H1 (cell line): ENCODE measurements around the gene IGBP1. TPM values are rescaled to one million over a fixed set of nuclear protein-coding genes. Genes with fewer than 3 reads are reported as not detected.

ENCODE experiments used
- CTCF ChIA-PET: fragments of 300-600 bp; sonication (Branson Sonifier 250); formaldehyde crosslinking; loops from one replicate; lab custom pipeline; 2021; ENCODE audit not compliant: partially characterized antibody; lab: Charles Lee
- POLR2A ChIA-PET: fragments of 300-600 bp; sonication (Branson Sonifier 250); formaldehyde crosslinking; loops from one replicate; lab custom pipeline; 2021; ENCODE audit warnings: inconsistent platforms; ENCODE audit not compliant: partially characterized antibody; lab: Charles Lee
- DNase-seq, 2 experiments: peaks; one replicate each; pipeline versions ENCODE4 v3.0.0 to v3.0.0-alpha.2; 2010 to 2022; ENCODE audit warnings: low spot score in 2 of 2, low read depth in 1 of 2, mixed read lengths in 1 of 2
- FAIRE-seq: peaks from 2 replicates; lab custom pipeline; 2011; peaks lifted over from hg19 to GRCh38; lab: Jason Lieb, UNC
- H2AFZ ChIP-seq: 2 replicates; pipeline ENCODE4 v1.8.1; 2012; ENCODE audit warnings: low read length, inconsistent platforms
- H2AK5ac ChIP-seq: 2 replicates; pipeline ENCODE4 v1.6.1; 2013; ENCODE audit warnings: low read depth, low read length
- H2BK120ac ChIP-seq: replicated peaks from 2 replicates; pipeline ENCODE3; 2013; ENCODE audit warnings: low read depth, low read length, inconsistent platforms
- H2BK12ac ChIP-seq: 2 replicates; pipeline ENCODE4 v1.6.1; 2013; ENCODE audit warnings: low read depth, low read length
- H2BK15ac ChIP-seq: 2 replicates; pipeline ENCODE4 v1.6.1; 2013; ENCODE audit warnings: low read length
- H2BK20ac ChIP-seq: 2 replicates; pipeline ENCODE4 v1.6.1; 2013; ENCODE audit warnings: low read length
- H2BK5ac ChIP-seq: 2 replicates; pipeline ENCODE4 v1.6.1; 2013; ENCODE audit warnings: low read depth, low read length
- H3K14ac ChIP-seq: 2 replicates; pipeline ENCODE4 v1.6.1; 2013; ENCODE audit warnings: inconsistent platforms; ENCODE audit not compliant: insufficient read length
- H3K18ac ChIP-seq: 2 replicates; pipeline ENCODE4 v1.6.1; 2013; ENCODE audit warnings: low read length; ENCODE audit errors: extremely low read depth
- H3K23ac ChIP-seq: 2 replicates; pipeline ENCODE4 v1.6.1; 2013; ENCODE audit warnings: inconsistent platforms; ENCODE audit not compliant: insufficient read length
- H3K23me2 ChIP-seq: 2 replicates; pipeline ENCODE4 v1.6.1; 2013; ENCODE audit warnings: low read depth, low read length
- H3K27ac ChIP-seq: 2 replicates; pipeline ENCODE4 v1.6.1; 2011; ENCODE audit warnings: low read depth, low read length, inconsistent platforms
- H3K27me3 ChIP-seq, 4 experiments: replicated peaks in 1 of 4; 1 replicate in 1 of 4; 2 replicates in 3 of 4; pipeline versions ENCODE4 v1.6.1 to v1.8.1; 2011 to 2013; ENCODE audit warnings: low read length in 3 of 4, mild to moderate bottlenecking in 3 of 4, inconsistent platforms in 2 of 4, mixed read lengths in 2 of 4, moderate library complexity in 1 of 4; ENCODE audit not compliant: control insufficient read depth in 3 of 4, insufficient read depth in 3 of 4; ENCODE audit errors: extremely low read depth in 1 of 4
- H3K36me3 ChIP-seq, 4 experiments: 2 replicates each; pipeline versions ENCODE4 v1.6.1 to v1.8.1; 2011 to 2013; ENCODE audit warnings: mild to moderate bottlenecking in 4 of 4, low read length in 3 of 4, moderate library complexity in 2 of 4, control low read depth in 1 of 4, inconsistent platforms in 1 of 4; ENCODE audit not compliant: insufficient read depth in 4 of 4, control insufficient read depth in 2 of 4
- H3K4ac ChIP-seq: replicated peaks from 2 replicates; pipeline ENCODE3; 2013; ENCODE audit warnings: low read length, low read depth, mixed read lengths, inconsistent platforms; ENCODE audit not compliant: insufficient read length
- H3K4me1 ChIP-seq, 4 experiments: replicated peaks in 1 of 4; 1 replicate in 1 of 4; 2 replicates in 3 of 4; pipeline versions ENCODE4 v1.6.1 to v1.8.1; 2011 to 2013; ENCODE audit warnings: low read length in 3 of 4, inconsistent platforms in 2 of 4, mixed read lengths in 1 of 4; ENCODE audit not compliant: insufficient read depth in 4 of 4, control insufficient read depth in 3 of 4
- H3K4me2 ChIP-seq, 2 experiments: 2 replicates each; pipeline versions ENCODE4 v1.6.1 to v1.8.1; 2011 to 2013; ENCODE audit warnings: low read depth in 2 of 2, low read length in 2 of 2, control low read depth in 1 of 2, inconsistent platforms in 1 of 2, mild to moderate bottlenecking in 1 of 2; ENCODE audit not compliant: insufficient read depth in 1 of 2
- H3K4me3 ChIP-seq, 4 experiments: fragments of 200-600, 300-600 bp in 1 of 4; sonication (generic), shearing (Covaris generic), sonication (Bioruptor Twin) in 1 of 4; 2 replicates each; pipeline versions ENCODE4 v1.5.1 to v1.8.1; 2011 to 2016; ENCODE audit warnings: low read length in 4 of 4, low read depth in 3 of 4, control low read depth in 2 of 4, inconsistent platforms in 2 of 4, mild to moderate bottlenecking in 2 of 4, mixed read lengths in 1 of 4, moderate library complexity in 1 of 4; ENCODE audit not compliant: insufficient read depth in 2 of 4; ENCODE audit errors: extremely low read depth in 1 of 4
- H3K56ac ChIP-seq: replicated peaks from 2 replicates; pipeline ENCODE3; 2013; ENCODE audit warnings: low read depth, mild to moderate bottlenecking, mixed read lengths, low read length, inconsistent platforms; ENCODE audit not compliant: insufficient read length
- H3K79me1 ChIP-seq: 2 replicates; pipeline ENCODE4 v1.6.1; 2013; ENCODE audit warnings: low read depth, low read length, control low read depth
- H3K79me2 ChIP-seq, 2 experiments: 2 replicates each; pipeline versions ENCODE4 v1.6.1 to v1.8.1; 2012 to 2013; ENCODE audit warnings: low read length in 2 of 2, mild to moderate bottlenecking in 2 of 2, inconsistent platforms in 1 of 2; ENCODE audit not compliant: insufficient read depth in 2 of 2, control insufficient read depth in 1 of 2
- H3K9ac ChIP-seq, 4 experiments: replicated peaks in 1 of 4; 1 replicate in 1 of 4; 2 replicates in 3 of 4; pipeline versions ENCODE4 v1.6.1 to v1.8.1; 2011 to 2013; ENCODE audit warnings: low read depth in 3 of 4, low read length in 3 of 4, control low read depth in 2 of 4, mild to moderate bottlenecking in 2 of 4, moderate library complexity in 2 of 4, inconsistent platforms in 1 of 4; ENCODE audit errors: extremely low read depth in 1 of 4
- H3K9me3 ChIP-seq, 2 experiments: 2 replicates each; pipeline versions ENCODE4 v1.6.1 to v1.8.1; 2012 to 2013; ENCODE audit warnings: mild to moderate bottlenecking in 2 of 2, moderate library complexity in 2 of 2, control low read depth in 1 of 2, inconsistent platforms in 1 of 2, low read depth in 1 of 2, low read length in 1 of 2, mixed read lengths in 1 of 2; ENCODE audit not compliant: insufficient read depth in 2 of 2
- H4K20me1 ChIP-seq, 2 experiments: replicated peaks in 1 of 2; 2 replicates each; pipeline versions ENCODE3 to v1.8.1; 2011 to 2013; ENCODE audit warnings: inconsistent platforms in 2 of 2, low read length in 2 of 2, mild to moderate bottlenecking in 1 of 2; ENCODE audit not compliant: insufficient read depth in 2 of 2, control insufficient read depth in 1 of 2
- H4K5ac ChIP-seq: 2 replicates; pipeline ENCODE4 v1.6.1; 2013; ENCODE audit warnings: low read length, low read depth, mixed read lengths, inconsistent platforms; ENCODE audit not compliant: insufficient read length
- H4K8ac ChIP-seq: 2 replicates; pipeline ENCODE4 v1.8.0; 2013; ENCODE audit warnings: mild to moderate bottlenecking, moderate library complexity, low read length, inconsistent platforms; ENCODE audit not compliant: insufficient read depth; ENCODE audit errors: extremely low read depth
- H4K91ac ChIP-seq: replicated peaks from 2 replicates; pipeline ENCODE3; 2013; ENCODE audit warnings: low read length, mixed read lengths, inconsistent platforms; ENCODE audit not compliant: insufficient read length
- ASH2L ChIP-seq: fragments of 200-600, 300-600 bp; sonication (generic); IDR thresholded peaks from one replicate; pipeline ENCODE4 v1.7.1; 2017; ENCODE audit warnings: low read length
- BACH1 ChIP-seq: IDR thresholded peaks from 2 replicates; pipeline ENCODE4 v1.6.1; 2012; ENCODE audit warnings: low read length, improper control_type of control experiment
- BRCA1 ChIP-seq: IDR thresholded peaks from 2 replicates; pipeline ENCODE4 v1.6.1; 2012; ENCODE audit warnings: low read depth, low read length, improper control_type of control experiment
- CTBP2 ChIP-seq: IDR thresholded peaks from 2 replicates; pipeline ENCODE4 v1.7.0; 2011; ENCODE audit warnings: borderline replicate concordance, mild to moderate bottlenecking, moderate library complexity, mixed read lengths, low read length; ENCODE audit not compliant: insufficient read depth, insufficient read length
- HDAC6 ChIP-seq: IDR thresholded peaks from one replicate; pipeline ENCODE4 v1.7.1; 2012; ENCODE audit warnings: low read depth, mild to moderate bottlenecking, inconsistent platforms, low read length, moderate library complexity
- NANOG ChIP-seq: IDR thresholded peaks from 2 replicates; pipeline ENCODE4 v1.6.1; 2011; ENCODE audit warnings: low read length, low read depth, mild to moderate bottlenecking, inconsistent platforms; ENCODE audit not compliant: insufficient read depth, poor library complexity, severe bottlenecking
- RBBP5 ChIP-seq: IDR thresholded peaks from 2 replicates; pipeline ENCODE4 v1.7.1; 2012; ENCODE audit warnings: low read depth, mild to moderate bottlenecking, inconsistent platforms, low read length, moderate library complexity, borderline replicate concordance
- RNF2 ChIP-seq: fragments of 200-900, 300-1000 bp; sonication (generic); IDR thresholded peaks from 2 replicates; pipeline ENCODE4 v1.7.1; 2016; ENCODE audit warnings: borderline replicate concordance, low read depth, mild to moderate bottlenecking, antibody characterized with exemption, low read length; ENCODE audit not compliant: poor library complexity, severe bottlenecking; ENCODE audit errors: missing control alignments
- SP4 ChIP-seq: IDR thresholded peaks from 2 replicates; pipeline ENCODE4 v1.6.1; 2012; ENCODE audit warnings: low read length, inconsistent platforms
- TBP ChIP-seq: IDR thresholded peaks from 2 replicates; pipeline ENCODE4 v1.6.1; 2011; ENCODE audit warnings: low read depth, low read length, improper control_type of control experiment
- YY1 ChIP-seq: IDR thresholded peaks from 2 replicates; pipeline ENCODE4 v1.6.1; 2011; ENCODE audit warnings: low read depth, mild to moderate bottlenecking, low read length
- WGBS, 2 experiments: shearing (Covaris generic) in 1 of 2; methylation state at CpG; one replicate each; pipeline versions ENCODE4 v1.1.6 to v1.1.7; 2013 to 2015; ENCODE audit warnings: low lambda C conversion rate in 2 of 2, mixed read lengths in 2 of 2, inconsistent platforms in 1 of 2, low coverage in 1 of 2, missing lambda C conversion rate in 1 of 2; ENCODE audit not compliant: insufficient replicate concordance in 2 of 2, insufficient coverage in 1 of 2, insufficient read length in 1 of 2; ENCODE audit errors: extremely low coverage in 1 of 2, missing lambda C conversion rate in 1 of 2; 5-methylcytosine and 5-hydroxymethylcytosine counted together
- polyA plus RNA-seq, 7 experiments: library from polyadenylated mRNA; depleted of rRNA in 3 of 7; stranded (reverse) in 5 of 7; unstranded in 2 of 7; fragments of >200 nt in 5 of 7; fragments of 200-250 nt in 2 of 7; gene quantifications; 1 replicate in 5 of 7; 2 replicates in 1 of 7; 4 replicates in 1 of 7; pipeline versions ENCODE4 v1.2.1 to v1.2.3, GENCODE V29; 2011 to 2013; ENCODE audit warnings: missing spikeins in 2 of 7, mixed read lengths in 2 of 7
- total RNA-seq: library from RNA; stranded (reverse); fragmentation: NEBNext Ultra II Directional; extraction: Animal tissue kit (Norgen Biotek cat#: 25700); gene quantifications from 2 replicates; pipeline ENCODE4 v1.2.1, GENCODE V29; 2021
- TF ChIP-seq, protein P1 (sequence below): IDR thresholded peaks from 2 replicates; pipeline ENCODE4 v1.6.1; 2012; ENCODE audit warnings: inconsistent platforms

Gene IGBP1
- total and polyA plus RNA-seq, 2 of the 8 experiments (the other 6 are each of a cell fraction or from before 2014, with no cell fraction given) = 41.3 to 45.4 TPM

DNA sequence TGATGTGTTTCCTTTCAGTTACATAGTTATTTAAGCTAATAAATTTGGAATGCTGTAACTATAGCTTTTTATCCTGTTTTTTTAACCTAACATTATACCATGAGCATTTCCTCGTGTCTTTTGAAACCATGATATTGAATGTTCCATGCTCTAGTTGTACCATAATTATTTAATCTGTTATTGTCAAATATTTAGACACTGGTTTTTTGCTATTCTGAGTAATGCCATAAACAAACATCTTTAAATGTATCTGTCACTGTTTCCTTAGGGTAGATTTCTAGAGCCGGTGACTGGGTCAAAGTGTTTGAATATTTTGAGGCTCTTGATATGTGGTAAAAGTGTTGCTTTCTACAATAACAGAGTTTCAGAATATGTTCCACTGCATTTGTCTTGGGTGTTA is 5.4 kb downstream of the IGBP1 start:
- no peak overlapping the region for H3K4ac ChIP-seq
- FAIRE-seq = no peak
- no peak overlapping the region for H2BK5ac ChIP-seq
- no peak overlapping the region for H3K4me3 ChIP-seq
- H3K18ac ChIP-seq = no peak overlapping the region
- no peak overlapping the region for H2BK120ac ChIP-seq
- DNase-seq = no peak
- no peaks in the 10 kb centered on the region for H4K20me1 ChIP-seq
- no peak overlapping the region for H3K9ac ChIP-seq
- H3K79me1 ChIP-seq = no peaks in the 10 kb centered on the region; the same call in 1 of the 2 replicates
- no peak overlapping the region for H4K5ac ChIP-seq
- H4K91ac ChIP-seq = no peak overlapping the region
- H3K9me3 ChIP-seq = no peaks in the 10 kb centered on the region
- H3K27ac ChIP-seq = no peak overlapping the region
- H2BK15ac ChIP-seq = no peak overlapping the region
- no peak overlapping the region for H2BK12ac ChIP-seq
- no peak overlapping the region for H3K14ac ChIP-seq
- H4K8ac ChIP-seq = no peak overlapping the region
- H2AK5ac ChIP-seq = no peak overlapping the region
- ChIA-PET CTCF (no interaction called here), POLR2A (no interaction called here)
- no peak overlapping the region for H3K56ac ChIP-seq
- peaks cover 0 to 19% of the 10 kb centered on the region in 2 experiments; a peak in 2 of 4 replicates for H3K79me2 ChIP-seq
- H2BK20ac ChIP-seq = no peak overlapping the region
- H3K4me1 ChIP-seq = peaks cover 0 to 5% (median 0%) of the 10 kb centered on the region in 4 experiments; a peak in 3 of 7 replicates
- no peaks in the 10 kb centered on the region for H3K27me3 ChIP-seq
- WGBS, 2 experiments = 93% methylated on average over 2 of the region's 2 CpGs; no CpG with 5 or more reads in 1 of the 2 experiments
- H3K4me2 ChIP-seq = no peak overlapping the region
- H2AFZ ChIP-seq = no peak overlapping the region
- H3K36me3 ChIP-seq = peaks cover 2 to 23% (median 5%) of the 10 kb centered on the region in 4 experiments; a peak in 4 of 8 replicates
- H3K23me2 ChIP-seq = peaks cover 4% of the 10 kb centered on the region; the same call in 1 of the 2 replicates
- no peak overlapping the region for H3K23ac ChIP-seq
- TF ChIP-seq ASH2L = no peak
- no peak for TF ChIP-seq RNF2
- no peak for TF ChIP-seq HDAC6
- TF ChIP-seq YY1 = no peak
- TF ChIP-seq SP4 = no peak
- TF ChIP-seq, protein P1, sequence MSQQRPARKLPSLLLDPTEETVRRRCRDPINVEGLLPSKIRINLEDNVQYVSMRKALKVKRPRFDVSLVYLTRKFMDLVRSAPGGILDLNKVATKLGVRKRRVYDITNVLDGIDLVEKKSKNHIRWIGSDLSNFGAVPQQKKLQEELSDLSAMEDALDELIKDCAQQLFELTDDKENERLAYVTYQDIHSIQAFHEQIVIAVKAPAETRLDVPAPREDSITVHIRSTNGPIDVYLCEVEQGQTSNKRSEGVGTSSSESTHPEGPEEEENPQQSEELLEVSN = no peak
- no peak for TF ChIP-seq RBBP5
- TF ChIP-seq BRCA1 = no peak
- no peak for TF ChIP-seq CTBP2
- TF ChIP-seq TBP = no peak
- no peak for TF ChIP-seq BACH1
- no peak for TF ChIP-seq NANOG
